Activated T-cell treated with anti-CD3 and anti-CD28 coated beads for 24 hours (primary cell): ENCODE results near the gene ZNF408.
"Not testable (repeated sequence)": the region's sequence is repeated elsewhere in the genome, so short reads cannot be mapped to it uniquely, and the experiment has no call there.

Experiments used
- DNase-seq: peaks from one replicate; pipeline ENCODE4 v3.0.0-alpha.2; 2020; ENCODE audit warnings: low read depth

The ZNF408 gene

DNA sequence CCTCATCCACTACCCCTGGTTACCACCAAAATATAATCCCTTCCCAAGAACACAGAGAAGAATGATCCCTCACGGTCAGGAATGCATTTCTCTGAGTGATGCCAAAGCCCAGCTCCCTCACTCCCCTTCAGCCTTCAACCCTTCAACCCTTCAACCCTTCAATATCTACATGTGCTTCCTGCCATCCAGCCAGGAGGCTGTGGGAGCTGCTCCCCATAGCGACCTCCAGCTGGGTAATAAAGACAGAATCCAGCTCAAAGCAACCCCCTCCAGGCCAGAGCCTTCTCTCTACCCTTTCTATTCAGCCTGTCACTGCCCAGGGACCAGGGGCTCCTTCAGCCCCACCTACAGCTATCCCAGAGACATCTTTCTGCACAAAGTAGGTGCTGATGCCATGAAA is 3.1 kb upstream of the ZNF408 start:
- no peak for DNase-seq

DNA sequence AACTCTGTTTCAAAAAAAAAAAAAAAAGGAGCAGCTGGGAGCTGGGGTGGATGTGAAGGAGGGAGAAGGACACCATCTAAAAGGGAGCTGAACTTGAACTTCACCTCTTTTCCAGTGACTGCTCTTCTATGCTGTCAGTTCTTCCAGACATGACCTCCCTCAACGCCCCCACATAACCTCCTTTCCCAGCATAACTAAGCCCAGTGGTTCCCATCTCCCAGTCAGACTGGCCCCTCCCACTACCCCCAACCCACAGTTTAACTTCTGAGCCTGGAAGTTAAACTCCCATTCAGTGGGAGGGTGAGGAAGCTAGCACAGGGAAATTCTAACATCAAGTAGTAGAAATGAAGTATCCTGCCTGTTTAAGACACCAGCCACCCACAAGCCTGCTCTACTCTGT is 2.2 kb upstream of the ZNF408 start:
- no peak for DNase-seq

DNA sequence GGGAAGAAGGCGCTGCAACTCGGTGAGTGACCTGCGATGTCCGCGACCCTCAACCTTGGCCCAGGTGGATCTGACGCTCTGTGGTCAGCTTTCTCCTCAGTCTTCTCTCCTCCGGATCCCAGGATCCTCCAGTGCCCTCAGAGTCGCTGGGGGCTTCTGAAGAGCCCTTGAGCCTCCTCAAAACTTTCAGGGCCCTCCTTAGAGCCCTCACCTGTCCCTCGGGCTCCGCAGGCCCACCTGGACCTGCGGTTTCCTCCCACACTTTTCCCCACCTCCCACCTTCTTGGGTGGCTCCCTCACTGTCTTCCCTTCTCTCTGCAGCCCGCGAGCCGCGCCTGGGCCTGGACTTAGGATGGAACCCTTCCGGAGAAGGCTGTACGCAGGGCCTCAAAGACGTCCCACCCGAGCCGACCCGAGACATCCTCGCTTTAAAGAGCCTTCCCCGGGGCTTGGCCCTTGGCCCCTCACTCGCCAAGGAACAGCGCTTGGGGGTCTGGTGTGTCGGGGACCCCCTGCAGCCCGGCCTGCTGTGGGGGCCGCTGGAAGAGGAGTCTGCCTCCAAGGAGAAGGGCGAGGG is 335 bp downstream of the ZNF408 start:
- peak; percentile 7 for DNase-seq

DNA sequence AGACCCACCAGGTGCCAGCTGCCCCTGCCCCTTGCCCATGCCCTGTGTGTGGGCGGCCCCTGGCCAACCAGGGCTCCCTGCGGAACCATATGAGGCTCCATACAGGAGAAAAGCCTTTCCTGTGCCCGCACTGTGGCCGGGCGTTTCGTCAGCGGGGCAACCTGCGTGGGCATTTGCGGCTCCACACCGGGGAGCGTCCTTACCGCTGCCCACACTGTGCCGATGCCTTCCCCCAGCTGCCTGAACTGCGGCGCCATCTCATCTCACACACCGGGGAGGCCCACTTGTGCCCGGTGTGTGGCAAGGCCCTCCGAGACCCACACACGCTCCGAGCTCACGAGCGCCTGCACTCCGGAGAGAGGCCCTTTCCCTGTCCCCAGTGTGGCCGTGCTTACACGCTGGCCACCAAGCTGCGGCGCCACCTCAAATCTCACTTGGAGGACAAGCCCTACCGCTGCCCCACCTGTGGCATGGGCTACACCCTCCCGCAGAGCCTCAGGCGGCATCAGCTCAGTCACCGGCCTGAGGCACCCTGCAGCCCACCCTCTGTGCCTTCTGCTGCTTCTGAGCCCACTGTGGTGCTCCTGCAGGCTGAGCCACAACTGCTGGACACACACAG is 4.3 kb downstream of the ZNF408 start:
- DNase-seq: no peak

DNA sequence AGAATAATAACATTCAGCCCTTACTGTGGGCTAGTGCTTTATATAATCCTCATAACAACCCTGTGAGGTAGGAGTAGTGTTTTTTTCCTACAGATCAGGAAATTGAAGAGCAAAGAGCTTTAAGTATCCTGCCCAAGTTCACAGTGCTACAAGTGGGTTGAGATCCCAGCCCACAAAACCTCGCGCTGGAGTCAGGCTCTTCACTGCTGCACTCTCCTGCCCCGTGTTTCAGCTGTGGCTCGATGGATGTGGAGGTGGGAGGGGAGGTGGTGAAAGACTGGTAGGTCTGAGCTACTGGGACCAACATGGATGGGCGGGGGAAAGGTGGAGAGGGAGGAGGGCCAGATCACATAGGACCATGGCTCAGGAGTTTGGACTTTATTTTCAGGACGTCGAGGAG is 6.1 kb downstream of the ZNF408 start:
- DNase-seq: no peak

DNA sequence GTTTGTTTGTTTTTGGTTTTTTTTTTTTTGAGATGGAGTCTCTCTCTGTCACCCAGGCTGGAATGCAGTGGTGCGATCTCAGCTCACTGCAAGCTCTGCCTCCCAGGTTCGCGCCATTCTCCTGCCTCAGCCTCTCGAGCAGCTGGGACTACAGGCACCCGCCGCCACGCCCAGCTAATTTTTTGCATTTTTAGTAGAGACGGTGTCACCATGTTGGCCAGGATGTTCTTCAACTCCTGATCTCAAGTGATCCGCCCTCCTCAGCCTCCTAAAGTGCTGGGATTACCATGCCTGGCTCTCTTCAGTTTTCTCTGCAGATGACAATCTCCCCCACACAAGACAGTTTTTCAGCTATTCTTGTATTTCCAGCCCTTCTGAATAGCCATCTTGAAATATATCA is 8.5 kb downstream of the ZNF408 start:
- DNase-seq: not testable (repeated sequence)

DNA sequence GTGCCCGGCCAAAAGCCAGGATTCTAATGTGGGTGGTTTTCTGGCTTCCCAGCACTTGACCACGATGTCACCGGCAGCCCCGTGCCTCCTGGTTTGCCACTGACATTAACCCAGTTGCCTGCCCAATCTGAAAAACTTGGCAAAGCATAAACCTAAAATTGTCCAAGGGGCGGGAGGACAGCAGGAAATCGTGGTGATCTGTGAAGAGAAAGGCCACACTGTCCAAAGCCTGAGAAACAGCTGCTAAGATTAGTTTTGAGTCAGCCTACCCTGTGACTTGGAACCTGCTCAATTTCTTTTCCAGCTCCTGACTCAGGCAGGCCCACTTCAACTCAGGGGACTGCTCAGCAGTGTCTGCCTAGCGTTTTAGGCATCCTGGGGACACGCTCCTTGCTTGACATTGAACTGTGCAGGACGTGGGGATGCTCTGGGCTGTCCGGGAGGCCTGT is 10.0 kb downstream of the ZNF408 start:
- no peak for DNase-seq

DNA sequence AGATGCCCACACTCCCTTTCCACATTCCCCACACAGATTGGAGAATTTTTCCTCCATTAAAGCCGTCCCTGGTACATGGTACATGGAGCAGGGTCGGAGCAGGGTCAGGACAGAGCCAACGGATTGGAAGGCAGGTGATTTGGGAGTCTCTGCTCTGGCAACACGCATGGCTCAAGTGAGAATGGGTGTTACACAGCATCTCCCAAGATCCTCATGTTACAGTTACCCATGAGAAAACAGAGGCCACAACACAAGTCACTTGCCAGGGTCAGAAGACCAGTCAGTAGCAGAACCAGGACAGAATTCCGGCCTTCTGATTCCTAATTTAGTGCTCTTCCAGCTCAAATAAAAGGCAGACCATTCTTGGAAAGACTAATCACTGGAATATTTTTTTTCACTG is 10.5 kb downstream of the ZNF408 start:
- DNase-seq: no peak

DNA sequence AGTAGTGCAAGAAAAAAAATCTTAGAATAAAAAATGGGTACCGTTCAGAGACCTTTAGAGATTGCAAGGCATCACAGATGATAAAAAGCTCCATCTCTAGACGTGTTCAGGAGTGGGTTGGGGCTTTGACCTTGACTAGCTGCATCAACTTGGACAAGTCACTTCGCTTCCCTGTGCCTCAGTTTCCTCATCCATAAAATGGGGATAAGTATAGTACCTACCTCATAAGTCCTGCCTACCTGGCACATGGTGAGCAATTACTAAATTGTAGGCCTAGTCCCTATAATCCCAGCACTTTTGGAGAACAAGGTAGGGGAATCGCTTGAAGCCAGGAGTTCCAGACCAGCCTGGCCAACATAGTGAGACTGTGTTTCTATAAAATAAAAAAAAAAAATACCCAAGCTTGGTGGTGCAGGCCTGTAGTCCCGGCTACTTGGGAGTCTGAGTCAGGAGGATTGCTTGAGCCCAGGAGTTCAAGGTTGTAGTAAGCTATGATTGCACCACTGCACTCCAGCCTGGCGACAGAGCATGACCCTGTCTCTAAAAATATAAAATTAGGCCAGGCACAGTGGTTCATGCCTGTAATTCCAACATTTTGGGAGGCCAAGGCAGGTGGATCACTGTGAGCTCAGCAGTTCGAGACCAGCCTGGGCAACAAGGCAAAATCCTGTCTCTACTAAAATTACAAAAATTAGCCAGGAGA is 12.2 kb downstream of the ZNF408 start:
- DNase-seq: no peak

DNA sequence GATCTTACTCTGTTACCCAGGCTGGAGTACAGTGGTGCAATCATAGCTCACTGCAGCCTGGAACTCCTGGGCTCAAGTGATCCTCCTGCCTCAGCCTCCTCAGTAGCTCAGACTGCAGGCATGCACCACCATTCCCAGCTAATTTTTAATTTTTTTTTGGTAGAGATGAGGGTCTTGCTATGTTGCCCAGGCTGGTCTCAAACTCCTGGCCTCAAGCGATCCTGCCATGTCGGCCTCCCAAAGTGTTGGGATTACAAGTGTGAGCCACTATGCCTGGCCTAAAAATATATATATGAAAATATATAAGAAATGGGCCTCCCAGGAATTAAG is 17.0 kb downstream of the ZNF408 start:
- DNase-seq: not testable (repeated sequence)

DNA sequence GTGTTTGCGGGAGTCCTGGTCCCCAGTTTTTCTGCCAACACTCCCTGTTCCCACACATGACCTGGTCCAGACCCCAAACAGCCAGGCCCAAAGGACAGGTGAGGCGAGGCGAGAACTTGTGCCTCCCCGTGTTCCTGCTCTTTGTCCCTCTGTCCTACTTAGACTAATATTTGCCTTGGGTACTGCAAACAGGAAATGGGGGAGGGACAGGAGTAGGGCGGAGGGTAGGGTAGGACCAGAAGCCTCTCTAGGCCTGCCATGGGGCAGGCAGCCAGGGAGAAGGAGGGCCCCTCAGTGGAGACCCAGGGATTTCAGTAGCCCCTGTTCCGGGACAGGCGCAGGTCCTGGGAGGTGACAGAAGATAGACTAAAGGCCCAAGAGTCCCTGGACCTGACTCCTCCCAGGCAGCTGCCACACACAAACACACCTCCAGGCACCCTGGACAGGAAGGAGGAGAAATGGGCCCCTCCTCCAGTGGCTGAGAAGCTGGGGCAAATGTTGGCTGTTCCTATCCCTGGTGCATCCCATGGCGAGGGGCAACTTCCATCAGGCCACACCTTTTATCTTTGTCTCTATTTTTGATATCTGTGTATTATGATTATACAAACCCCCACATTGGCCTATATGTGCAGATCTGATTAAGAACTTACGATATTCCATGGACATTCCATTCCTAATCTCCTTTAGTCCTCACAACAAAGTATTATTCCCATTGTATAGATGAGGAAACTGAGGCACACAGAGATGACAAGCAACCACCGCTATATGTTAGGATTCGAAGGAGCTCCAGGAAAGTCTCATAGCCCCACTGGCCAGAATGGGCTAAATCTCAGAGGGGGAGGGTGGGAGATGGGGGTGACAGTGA is 17.6 kb downstream of the ZNF408 start:
- no peak for DNase-seq

DNA sequence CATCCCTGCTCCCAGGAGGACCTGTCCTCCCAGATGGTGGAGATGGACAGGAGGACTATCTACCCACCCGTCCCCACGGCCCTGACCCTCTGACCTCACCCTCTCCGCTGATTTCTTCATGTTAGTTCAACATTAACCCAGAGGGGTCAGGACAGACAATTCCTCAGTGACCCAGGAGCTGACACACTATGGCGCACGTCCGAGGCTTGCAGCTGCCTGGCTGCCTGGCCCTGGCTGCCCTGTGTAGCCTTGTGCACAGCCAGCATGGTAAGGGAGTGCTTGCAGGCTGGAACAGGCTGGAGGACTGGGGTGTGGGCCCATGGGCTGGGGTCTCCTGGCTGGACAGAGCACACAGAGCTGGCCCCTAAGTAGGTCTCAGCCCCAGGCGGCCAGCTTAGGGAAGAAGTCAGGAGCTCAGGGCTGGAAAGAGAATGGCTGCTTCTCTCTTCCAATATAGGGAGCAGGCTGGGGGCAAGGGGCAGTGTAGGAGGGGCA is 18.3 kb downstream of the ZNF408 start, which contains the start of gene F2:
Gene F2, plus strand, starts transcription at position 166 of the 495 bp plus-strand sequence. Its CDS starts 23 bp downstream, at position 189.
- no peak for DNase-seq

DNA sequence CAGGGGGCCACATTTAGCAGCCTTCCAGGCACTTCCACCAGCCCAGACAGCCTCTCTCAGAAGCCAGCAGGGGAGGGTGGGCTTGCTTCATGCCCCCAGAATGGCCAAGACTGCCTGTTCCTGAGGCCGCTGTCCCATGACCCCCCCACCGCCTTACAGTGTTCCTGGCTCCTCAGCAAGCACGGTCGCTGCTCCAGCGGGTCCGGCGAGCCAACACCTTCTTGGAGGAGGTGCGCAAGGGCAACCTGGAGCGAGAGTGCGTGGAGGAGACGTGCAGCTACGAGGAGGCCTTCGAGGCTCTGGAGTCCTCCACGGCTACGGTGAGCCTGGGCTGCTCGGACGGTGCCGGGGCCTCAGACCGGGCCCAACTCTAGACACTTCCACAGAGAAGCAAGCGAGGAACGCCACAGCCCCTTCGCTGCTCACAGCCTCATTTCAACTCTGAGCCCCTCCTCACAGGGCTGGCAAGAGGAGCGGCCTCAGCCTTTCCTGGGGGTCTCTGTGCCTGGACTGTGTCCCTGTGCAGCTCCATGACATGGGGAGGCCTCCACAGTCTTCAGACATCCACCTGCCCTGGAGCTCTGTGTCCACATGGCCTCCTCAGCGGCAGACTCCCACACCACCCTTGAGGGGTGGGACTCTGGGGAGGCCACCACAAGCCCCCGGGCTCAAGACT is 18.9 kb downstream of the ZNF408 start:
- DNase-seq: no peak

DNA sequence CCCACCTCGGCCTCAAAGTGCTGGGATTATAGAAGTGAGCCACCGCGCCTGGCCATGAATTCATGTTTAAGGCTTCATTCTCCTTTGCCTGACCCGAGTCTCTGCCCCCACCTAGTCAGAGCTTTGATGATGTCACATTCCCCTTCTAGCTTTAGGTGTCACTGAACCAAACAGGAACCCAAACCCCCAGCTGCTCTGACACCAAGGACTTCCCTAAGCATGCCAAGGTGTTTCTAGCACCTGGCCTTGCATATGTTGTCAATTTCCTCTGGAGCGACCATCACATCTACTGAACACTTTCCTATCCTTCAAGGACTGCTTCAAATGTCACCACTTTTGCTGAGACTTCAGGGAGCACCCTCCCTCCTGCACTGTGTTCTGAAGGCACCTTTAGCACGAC is 20.5 kb downstream of the ZNF408 start:
- DNase-seq: no peak

DNA sequence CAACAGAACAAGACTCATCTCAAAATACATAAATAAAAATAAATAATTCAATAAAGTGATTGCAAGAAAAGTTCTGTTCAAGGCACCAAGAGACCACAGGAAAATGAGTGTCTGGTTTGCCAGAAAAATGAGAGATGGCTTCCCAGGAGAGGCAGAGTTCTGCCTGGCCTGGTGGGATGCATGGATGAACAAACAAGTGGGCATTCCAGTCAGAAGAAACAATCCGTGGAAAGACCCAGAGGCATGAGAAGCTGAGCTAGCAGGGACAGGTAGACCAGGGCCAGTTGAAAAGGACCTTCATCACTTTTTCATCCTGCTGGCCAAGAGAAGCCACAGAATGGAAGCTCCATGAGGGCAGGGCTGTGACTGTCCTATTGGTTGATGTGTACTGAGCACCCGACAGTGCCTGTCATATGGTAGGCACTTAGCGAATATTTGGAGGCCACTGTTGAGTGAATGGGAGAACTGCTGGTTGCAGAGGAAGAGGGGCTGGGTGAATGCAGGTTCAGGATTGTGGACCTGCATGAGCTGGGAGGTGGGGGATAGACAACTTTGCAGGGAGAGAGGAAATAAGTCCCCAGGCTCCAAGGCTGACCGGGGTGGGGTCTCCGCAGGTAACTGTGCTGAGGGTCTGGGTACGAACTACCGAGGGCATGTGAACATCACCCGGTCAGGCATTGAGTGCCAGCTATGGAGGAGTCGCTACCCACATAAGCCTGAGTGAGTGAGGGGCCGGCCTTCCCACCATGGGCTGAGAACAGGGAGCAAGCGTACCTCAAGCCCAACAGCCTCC is 21.9 kb downstream of the ZNF408 start:
- DNase-seq: no peak

DNA sequence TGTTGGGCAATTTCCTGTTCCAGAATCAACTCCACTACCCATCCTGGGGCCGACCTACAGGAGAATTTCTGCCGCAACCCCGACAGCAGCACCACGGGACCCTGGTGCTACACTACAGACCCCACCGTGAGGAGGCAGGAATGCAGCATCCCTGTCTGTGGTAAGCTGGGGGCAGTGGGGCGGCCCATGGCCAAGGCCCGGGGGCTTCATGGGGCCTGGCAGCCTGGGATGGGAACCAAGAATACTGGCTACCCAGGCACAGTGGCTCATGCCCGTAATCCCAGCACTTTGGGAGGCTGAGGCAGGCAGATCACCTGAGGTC is 22.5 kb downstream of the ZNF408 start:
- no peak for DNase-seq

DNA sequence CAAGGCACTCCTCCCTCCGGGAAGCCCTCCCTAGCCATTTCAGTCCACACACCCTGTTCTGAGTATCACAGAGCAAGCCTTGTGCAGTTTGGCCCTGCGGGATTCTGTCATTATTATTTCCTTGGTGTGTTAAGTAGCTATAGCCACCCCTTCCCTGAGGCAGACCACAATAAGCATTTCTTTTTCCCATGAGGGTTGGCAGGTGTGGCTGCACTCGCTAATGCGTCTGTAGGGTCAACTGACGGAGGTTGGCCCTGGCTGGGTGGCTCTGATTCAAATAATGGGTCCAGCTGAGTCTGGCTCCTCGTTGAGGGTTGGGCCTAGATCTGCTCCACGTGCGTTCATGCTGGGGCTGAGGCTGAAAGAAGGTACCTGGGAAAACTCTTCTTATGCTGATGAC is 23.3 kb downstream of the ZNF408 start:
- no peak for DNase-seq

DNA sequence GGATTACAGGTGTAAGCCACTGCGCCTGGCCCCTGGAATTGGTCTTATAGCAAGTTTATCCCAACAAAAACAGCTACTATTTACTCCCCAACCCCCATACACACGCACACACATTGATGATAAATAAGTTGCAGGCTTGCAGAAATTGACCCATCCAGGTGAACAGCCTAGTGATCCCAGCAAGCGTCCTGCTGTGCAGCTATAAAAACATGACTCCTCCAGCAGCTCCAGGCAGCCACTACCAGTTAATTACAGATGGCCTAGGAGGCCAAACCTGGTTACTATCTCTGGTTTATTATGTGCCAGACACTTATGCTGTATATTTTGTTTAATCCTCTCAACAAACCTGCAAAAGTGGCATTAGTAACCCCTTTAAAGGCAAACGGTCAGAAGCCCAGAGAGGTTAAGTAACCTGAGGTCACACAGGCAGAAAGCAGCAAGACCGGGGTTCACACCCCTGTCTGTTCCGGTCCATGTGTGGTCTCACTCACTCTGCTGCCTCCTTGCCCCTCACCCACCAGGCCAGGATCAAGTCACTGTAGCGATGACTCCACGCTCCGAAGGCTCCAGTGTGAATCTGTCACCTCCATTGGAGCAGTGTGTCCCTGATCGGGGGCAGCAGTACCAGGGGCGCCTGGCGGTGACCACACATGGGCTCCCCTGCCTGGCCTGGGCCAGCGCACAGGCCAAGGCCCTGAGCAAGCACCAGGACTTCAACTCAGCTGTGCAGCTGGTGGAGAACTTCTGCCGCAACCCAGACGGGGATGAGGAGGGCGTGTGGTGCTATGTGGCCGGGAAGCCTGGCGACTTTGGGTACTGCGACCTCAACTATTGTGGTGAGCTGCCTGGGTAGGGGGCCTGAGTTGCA is 24.7 kb downstream of the ZNF408 start:
- no peak for DNase-seq

DNA sequence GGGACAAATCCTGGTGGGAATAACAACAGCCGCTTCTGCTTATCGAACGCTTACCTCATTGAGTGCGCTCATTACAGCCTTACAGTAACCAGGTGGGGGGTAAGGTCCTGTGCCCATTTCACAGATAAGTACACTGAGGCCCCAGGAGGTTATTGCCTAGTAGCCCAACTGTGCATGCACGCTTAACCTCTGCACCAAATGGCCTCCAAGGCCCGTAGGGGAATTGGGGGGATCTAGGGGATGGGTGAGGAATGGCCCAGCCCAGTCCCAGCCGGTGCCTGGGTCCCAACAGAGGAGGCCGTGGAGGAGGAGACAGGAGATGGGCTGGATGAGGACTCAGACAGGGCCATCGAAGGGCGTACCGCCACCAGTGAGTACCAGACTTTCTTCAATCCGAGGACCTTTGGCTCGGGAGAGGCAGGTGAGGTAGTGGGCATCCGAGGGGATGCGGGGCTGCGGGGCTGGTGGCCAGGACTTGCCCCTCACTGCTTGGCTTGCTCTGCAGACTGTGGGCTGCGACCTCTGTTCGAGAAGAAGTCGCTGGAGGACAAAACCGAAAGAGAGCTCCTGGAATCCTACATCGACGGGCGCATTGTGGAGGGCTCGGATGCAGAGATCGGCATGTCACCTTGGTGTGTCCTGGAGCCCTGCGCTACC is 25.5 kb downstream of the ZNF408 start:
- DNase-seq: no peak
